Measurements from ENCODE around the gene RAD54L2.
A peak's percentile ranks its signal among the peaks of the same experiment; 100 is the strongest.
"Not testable (repeated sequence)": the region's sequence is repeated elsewhere in the genome, so short reads cannot be mapped to it uniquely, and the experiment has no call there.

RAD54L2 gene, protein sequence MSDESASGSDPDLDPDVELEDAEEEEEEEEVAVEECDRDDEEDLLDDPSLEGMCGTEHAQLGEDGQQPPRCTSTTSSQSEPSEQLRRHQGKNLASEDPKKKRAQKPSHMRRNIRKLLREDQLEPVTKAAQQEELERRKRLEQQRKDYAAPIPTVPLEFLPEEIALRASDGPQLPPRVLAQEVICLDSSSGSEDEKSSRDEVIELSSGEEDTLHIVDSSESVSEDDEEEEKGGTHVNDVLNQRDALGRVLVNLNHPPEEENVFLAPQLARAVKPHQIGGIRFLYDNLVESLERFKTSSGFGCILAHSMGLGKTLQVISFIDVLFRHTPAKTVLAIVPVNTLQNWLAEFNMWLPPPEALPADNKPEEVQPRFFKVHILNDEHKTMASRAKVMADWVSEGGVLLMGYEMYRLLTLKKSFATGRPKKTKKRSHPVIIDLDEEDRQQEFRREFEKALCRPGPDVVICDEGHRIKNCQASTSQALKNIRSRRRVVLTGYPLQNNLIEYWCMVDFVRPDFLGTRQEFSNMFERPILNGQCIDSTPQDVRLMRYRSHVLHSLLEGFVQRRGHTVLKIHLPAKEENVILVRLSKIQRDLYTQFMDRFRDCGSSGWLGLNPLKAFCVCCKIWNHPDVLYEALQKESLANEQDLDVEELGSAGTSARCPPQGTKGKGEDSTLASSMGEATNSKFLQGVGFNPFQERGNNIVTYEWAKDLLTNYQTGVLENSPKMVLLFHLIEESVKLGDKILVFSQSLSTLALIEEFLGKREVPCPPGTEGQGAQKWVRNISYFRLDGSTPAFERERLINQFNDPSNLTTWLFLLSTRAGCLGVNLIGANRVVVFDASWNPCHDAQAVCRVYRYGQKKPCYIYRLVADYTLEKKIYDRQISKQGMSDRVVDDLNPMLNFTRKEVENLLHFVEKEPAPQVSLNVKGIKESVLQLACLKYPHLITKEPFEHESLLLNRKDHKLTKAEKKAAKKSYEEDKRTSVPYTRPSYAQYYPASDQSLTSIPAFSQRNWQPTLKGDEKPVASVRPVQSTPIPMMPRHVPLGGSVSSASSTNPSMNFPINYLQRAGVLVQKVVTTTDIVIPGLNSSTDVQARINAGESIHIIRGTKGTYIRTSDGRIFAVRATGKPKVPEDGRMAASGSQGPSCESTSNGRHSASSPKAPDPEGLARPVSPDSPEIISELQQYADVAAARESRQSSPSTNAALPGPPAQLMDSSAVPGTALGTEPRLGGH (N-terminal part only)

DNA sequence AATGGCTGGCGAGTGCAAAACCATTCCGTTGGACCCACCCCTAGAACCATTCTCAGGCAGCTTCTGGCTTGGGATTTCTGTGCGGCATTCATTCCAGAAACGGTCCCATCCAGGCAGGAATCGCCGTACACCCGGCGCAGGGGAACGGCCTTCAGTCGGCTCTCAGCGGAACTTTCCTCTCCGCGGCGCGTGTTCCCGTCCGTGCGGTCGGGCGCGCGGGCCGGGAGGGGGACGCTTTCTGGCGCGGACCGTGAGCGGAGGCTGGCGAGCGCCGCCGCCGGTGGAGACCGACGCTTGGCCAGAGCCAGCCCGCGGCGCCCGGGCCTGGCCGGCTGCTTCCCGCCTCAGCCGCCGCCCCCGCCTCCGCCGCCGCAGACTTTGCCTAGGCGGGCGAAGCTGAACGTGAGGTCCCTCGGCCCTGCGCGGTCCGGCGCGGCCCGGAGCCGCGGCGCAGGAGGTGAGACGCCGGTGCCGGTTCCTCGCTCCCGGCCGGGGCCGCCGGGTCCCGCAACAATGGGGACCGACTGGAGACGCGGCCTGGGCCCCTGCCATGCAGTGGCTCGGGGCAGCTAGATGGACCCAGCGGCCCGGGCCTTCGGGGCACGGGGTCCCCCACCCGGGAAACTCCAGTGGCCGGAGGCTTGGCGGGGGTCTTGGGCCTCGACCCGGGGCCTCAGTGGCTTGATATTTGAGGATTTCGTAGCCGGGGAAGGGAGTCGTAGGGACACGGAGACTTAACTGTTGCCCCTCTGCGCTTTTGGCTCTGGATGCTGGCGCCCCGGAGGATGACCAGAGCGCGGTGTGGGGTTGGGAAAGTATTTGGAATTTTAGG, at the start of gene RAD54L2:
Gene RAD54L2, plus strand, starts transcription at position 261 of the 832 bp plus-strand sequence. CDS start 51,702 bp downstream, outside the sequence.
- DNase-seq, result peak; percentile 71

DNA sequence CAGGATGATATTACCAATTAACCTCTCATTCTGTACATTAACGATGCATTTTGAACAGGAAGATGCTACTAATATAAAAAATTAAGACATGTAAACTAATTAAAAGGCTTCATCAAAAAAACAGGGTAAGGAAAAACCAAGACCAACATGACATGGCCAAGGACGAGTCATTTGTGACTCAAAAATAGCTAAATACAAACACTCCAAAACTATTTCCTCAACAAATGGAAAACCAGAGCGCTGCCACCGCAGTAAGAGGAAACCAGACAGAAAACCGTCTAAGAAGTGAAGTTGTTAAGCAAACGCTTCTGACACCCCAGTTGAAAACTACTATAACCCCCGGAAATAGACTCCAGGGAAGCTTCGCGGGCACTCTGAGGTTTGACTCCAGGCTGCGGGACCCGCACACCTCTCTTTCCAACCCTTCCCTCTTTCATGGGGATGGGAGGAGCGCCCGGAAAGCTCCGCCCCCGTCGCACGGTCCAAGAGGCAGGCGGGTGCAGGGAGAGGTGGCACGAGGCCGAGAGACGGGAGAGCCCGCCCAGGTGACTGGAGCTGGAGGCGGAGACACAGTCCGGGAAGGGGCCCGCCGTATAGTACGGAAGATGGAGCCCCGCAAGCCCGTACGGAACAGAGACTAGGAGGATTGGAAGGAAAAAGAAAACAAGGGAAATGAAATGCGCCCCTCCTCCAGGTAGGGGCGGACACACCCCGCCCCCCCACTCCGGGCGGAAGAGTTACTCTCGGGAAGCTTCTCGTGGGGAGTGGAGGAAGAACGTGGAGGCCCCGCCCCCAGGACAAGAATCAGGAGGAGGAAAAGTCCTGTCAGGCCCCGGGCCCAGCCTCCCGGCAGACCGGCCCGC, 39.4 kb upstream of the RAD54L2 start:
- DNase-seq, result peak; percentile 71

DNA sequence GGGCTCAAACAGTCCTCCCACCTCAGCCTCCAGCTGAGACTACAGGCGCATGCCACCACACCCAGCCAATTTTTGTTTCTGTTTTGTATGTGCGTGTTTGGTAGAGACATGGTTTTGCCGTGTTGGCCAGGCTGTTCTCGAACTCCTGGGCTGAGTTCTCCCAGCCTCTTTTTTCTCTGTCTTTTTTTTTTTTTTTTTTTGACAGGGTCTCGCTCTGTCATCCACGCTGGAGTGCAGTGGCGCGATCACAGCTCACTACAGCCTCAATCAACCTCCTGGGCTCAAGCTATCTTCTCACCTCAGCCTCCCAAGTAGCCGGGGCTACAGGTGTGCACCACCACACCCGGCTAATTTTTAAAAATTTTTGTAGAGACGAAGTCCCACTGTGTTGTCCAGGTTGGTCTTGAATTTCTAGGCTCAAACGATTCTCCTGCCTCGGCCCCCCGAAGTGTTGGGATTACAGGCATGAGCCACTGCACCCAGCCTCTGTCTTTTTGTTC, 37.8 kb upstream of the RAD54L2 start:
- no peak for DNase-seq

DNA sequence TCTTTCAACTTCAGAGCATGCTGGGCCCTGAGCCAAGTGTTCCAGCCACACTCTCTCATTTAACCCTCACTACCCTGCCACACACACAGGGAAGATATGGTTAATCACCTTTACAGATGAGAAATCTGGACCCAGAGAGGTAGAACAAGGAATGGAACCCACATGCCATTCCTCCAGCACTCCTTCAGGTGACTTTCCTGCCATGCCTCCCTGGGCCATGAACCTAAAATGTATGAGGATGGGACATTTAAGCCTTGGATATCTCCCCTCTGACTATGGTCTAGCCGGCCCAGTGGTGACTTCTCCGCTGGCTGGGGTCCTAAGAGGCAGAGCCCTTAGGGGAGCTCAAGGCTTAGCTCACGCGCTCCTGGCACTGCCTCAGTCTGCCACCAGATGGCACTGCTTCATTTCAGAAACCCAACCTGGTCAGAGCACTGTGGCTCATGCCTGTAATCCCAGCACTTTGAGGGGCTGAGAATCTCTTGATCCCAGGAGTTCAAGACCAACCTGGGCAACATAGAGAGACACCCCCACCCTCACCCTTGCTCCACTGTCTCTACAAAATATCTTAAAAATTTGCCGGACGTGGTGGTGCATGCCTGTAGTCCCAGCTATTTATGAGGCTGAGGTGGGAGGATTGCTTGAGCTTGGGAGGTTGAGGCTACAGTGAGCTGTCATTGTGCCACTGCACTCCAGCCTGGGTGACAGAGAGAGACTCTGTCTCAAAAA, 36.5 kb upstream of the RAD54L2 start:
- peak; percentile 76 for DNase-seq

- no peak for DNase-seq
Measured at GRCh38 chr3:51502562-51502910, 36.0 kb upstream of the RAD54L2 start.

DNA sequence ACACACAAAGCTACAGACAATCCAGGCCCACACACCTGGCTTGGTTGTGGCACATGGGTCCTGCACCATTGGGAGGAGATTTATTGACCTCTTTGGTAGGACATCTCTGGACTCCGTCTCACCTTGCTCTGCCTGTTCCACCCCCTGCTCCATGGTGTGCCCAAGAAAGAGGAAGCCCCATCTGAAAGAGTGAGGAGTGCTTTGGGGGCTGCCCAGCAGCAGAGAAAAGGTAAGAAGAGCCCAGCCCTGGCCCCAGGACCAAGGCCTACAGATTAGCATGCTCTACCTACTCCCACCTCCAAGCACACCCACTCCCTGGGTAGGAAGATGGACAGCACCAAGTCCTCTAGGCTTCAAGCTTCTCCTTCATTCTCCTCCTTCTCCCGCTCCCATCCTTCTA, 35.5 kb upstream of the RAD54L2 start:
- no peak for DNase-seq

DNA sequence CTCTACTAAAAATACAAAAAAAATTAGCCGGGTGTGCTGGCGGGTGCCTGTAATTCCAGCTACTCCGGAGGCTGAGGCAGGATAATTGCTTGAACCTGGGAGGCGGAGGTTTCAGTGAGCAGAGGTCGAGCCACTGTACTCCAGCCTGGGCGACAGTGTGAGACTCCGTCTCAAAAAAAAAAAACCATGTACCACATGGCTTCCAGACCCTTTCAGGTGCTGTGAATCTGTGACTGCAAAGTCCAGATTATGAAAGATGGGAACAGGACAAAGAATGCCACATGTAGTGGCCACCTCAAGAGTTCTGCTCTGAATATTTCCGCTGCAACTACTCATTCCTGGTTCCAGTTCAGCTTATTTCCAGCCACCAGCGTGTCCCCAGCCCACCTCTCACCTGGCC, 30.3 kb upstream of the RAD54L2 start:
- DNase-seq, result no peak

DNA sequence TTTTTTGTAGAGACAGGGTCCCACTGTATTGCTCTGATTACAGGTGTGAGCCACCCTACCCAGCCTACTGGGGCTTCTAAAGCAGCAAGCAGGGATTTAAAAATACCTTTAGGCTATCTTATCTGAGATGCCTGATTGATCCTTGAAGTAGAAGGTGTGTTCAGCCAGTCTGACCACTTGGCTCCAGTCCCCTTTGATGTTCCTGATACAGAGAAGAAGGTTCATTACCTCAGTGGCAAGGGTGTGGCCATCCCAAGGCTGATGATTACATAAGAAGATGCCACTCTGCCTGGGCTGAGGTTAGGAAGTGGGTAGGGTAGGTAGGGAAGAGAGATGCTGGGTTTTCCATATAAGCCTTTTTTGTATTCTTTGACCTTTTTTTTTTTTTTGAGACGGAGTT, 27.5 kb upstream of the RAD54L2 start:
- DNase-seq, result no peak

DNA sequence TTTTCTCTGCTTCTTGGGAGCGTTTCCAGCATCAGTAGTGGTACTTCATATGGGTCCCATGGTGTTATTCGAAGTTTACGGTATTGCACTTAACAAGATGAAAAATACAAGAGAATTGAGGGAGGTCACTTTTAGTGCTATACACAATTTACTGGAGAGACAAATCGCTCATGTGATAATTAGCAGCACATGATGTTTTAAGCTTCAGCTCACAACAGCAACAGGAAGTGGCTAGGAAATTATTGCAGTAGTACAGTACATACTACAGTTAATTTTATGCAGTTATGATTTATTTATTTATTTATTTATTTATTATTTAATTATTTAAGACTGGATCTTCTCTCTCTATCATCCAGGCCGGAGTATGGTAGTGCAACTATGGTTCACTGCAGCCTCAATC, 24.3 kb upstream of the RAD54L2 start:
- no peak for DNase-seq

- DNase-seq, result no peak
Measured at GRCh38 chr3:51519848-51520247, 18.7 kb upstream of the RAD54L2 start.

- DNase-seq, result not testable (repeated sequence)
Measured at GRCh38 chr3:51520906-51521730, 17.4 kb upstream of the RAD54L2 start.

- no peak for DNase-seq
Measured at GRCh38 chr3:51522273-51522962, 16.1 kb upstream of the RAD54L2 start.

DNA sequence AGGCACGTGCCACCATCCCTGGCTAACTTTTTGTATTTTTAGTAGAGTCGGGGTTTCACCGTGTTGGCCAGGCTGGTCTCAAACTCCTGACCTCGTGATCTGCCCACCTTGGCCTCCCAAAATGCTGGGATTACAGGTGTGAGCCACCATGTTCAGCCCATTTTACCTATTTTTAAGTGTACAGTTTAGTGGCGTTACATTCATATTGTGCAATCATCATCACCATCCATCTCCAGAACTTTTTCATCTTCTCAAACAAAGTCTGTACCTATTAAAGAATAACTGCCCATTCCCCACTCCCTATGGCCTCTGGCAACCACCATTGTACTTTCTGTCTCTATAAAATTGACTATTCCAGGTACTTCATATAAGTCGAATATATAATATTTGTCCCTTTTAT, 13.6 kb upstream of the RAD54L2 start:
- DNase-seq, result not testable (repeated sequence)

GRCh38 chr3:51530485-51530884, 8.0 kb upstream of the RAD54L2 start:
- no peak for DNase-seq

DNA sequence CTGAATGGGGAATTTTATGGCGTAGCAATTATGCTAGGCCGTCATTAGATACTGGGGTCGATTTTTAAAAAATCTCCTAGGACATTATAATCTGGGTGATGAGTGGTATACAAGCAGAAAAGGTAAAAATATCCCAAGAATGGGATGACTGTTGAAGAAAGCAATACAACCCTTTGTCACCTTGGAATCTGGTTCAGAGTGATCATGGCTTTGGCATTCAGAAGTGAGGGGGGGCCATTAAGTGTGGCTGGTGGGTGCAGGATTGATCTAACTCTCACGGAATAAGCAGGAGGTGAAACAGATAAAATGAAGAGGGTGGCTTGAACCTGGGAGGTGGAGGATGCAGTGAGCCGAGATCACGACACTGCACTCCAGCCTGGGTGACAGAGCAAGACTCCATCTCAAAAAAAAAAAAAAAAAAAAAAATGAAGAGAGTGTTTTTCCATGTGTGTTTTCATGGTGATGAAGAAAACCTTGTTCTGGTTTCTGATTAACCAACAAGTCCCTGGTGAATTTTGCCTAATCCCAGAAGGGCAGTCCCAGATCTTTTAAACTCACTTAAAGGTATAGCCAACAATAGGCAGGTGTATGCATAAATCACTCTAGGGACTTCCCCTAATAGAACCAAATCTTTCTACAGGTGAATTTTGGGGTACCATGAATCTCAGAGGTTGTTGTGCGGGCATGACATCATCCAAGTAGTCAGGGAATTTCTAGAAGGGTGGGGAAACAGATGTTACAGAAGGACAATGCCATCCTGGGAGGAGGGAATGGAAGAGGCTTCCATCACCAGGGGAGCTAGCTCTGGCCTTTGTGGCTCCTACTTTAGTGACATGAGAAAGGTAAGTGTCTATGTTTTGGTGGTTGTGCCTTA, 3.1 kb upstream of the RAD54L2 start:
- DNase-seq, result no peak

- not testable (repeated sequence) for DNase-seq
Measured at GRCh38 chr3:51537631-51538030, 888 bp upstream of the RAD54L2 start.

DNA sequence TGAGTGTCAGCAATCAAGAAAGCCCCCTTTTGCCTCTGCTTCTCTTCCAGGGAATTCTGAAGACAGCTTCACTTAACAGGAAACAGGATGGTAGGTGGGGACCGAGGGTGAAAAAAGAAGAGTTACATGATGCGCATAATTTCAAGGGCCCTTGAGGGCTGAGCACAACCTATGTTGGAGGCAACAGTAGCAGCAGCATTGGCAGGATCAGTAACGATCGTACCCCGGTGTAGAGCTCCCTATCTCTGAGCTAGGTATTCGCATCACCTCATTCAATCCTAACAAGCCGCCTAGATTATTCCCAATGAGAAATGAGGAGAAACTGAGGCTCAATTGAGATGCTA, 432 bp upstream of the RAD54L2 start:
- no peak for DNase-seq
